ENCODE data around the gene PYGM. TPM values are rescaled to one million over a fixed set of nuclear protein-coding genes. Genes with fewer than 3 reads are reported as not detected.
A peak's percentile ranks its signal among the peaks of the same experiment; 100 is the strongest.

PYGM gene
- total RNA-seq, 6 experiments from 2014 or later, result 0.11 to 0.21 (median 0.13) TPM; not detected in 2

DNA sequence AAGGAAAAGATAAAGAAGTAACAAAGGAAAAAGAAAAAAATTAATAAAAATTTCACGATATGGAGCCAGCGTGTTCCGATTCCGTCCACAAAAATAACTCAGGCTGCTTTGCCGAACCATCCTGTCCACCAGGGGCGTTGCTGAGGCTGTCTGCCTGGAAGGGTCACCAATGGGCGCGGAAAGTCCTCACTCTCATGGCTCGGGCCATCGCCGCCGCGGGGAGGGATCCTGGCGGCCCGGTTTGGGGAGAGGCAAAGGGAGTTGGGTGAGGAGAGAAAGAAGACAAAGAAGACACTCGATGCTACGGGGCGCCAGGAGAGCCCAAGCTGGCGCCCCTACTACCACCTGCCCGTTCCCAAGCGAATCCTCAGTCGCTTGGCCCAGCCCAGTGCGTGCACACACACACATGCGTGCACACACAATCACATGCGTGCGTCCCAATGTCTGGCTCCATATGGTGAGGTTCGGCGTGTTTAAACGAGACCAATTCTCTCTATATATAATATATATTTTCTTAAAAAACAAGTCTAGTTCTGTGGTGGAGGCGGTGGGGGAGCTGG is 5.6 kb upstream of the PYGM start:
- Mint-ChIP-seq H3K4me3 (no peak overlapping the region), H3K27ac (no peak overlapping the region), H3K27me3 (ENCODE audit: insufficient read depth) (peaks cover 9% of the 10 kb centered on the region), H3K4me1 (ENCODE audit: low read depth) (peaks cover 34% of the 10 kb centered on the region), H3K9me3 (no peaks in the 10 kb centered on the region), H3K36me3 (ENCODE audit: low read depth) (peaks cover 61% of the 10 kb centered on the region)
- DNase-seq, result no peak
- TF ChIP-seq CTCF (IDR thresholded peaks at IDR 0.05), result peak; percentile 37; the same call in 1 of the 2 replicates

DNA sequence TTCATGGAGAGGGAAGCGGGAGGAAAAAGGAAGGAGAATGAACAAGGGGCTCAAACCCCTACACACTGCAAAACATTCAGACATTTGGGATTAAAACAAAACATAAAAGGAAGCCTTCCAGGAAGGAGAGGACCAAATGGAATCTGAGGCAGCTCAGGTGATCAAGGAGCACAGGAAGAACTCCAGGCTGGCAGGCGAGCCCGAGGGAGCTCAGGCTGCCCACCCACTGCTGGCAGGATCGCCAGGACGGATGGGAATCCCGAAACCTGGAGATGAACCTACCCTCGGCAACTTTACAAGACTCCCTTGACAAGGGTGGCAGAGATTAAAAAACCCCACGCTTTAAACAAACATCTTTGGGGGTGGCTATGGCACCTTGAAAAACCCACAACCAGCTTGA is 5.0 kb upstream of the PYGM start:
- Mint-ChIP-seq H3K9me3 (no peaks in the 10 kb centered on the region), H3K4me3 (no peak overlapping the region), H3K27ac (no peak overlapping the region), H3K4me1 (ENCODE audit: low read depth) (peaks cover 34% of the 10 kb centered on the region), H3K27me3 (ENCODE audit: insufficient read depth) (peaks cover 9% of the 10 kb centered on the region), H3K36me3 (ENCODE audit: low read depth) (peaks cover 58% of the 10 kb centered on the region)
- no peak for DNase-seq
- TF ChIP-seq CTCF (IDR thresholded peaks at IDR 0.05), result no peak

GRCh38 chr11:64764040-64764611 is 4.4 kb upstream of the PYGM start:
- no peak overlapping the region for H3K4me3 Mint-ChIP-seq
- no peak for DNase-seq
- peaks cover 52% of the 10 kb centered on the region for H3K36me3 Mint-ChIP-seq (ENCODE audit: low read depth)
- peaks cover 9% of the 10 kb centered on the region for H3K27me3 Mint-ChIP-seq (ENCODE audit: insufficient read depth)
- H3K9me3 Mint-ChIP-seq, result no peaks in the 10 kb centered on the region
- peak overlapping the region; percentile 49; the same call in 1 of the 2 replicates for H3K27ac Mint-ChIP-seq
- TF ChIP-seq CTCF (IDR thresholded peaks at IDR 0.05), result no peak
- H3K4me1 Mint-ChIP-seq (ENCODE audit: low read depth), result peaks cover 34% of the 10 kb centered on the region

GRCh38 chr11:64763526-64764039 is 3.8 kb upstream of the PYGM start:
- H3K27me3 Mint-ChIP-seq (ENCODE audit: insufficient read depth), result peaks cover 9% of the 10 kb centered on the region
- no peak for DNase-seq
- peaks cover 48% of the 10 kb centered on the region for H3K36me3 Mint-ChIP-seq (ENCODE audit: low read depth)
- H3K4me3 Mint-ChIP-seq, result peak overlapping the region; percentile 24; the same call in 1 of the 2 replicates
- H3K4me1 Mint-ChIP-seq (ENCODE audit: low read depth), result peaks cover 34% of the 10 kb centered on the region
- no peak for TF ChIP-seq CTCF (IDR thresholded peaks at IDR 0.05)
- no peaks in the 10 kb centered on the region for H3K9me3 Mint-ChIP-seq
- H3K27ac Mint-ChIP-seq, result peak overlapping the region; percentile 75

GRCh38 chr11:64762674-64763525 is 3.1 kb upstream of the PYGM start:
- peak overlapping the region; percentile 24; the same call in 1 of the 2 replicates for H3K4me3 Mint-ChIP-seq
- H3K27ac Mint-ChIP-seq, result peak overlapping the region; percentile 75
- peaks cover 34% of the 10 kb centered on the region for H3K4me1 Mint-ChIP-seq (ENCODE audit: low read depth)
- no peaks in the 10 kb centered on the region for H3K9me3 Mint-ChIP-seq
- H3K36me3 Mint-ChIP-seq (ENCODE audit: low read depth), result peaks cover 41% of the 10 kb centered on the region
- H3K27me3 Mint-ChIP-seq (ENCODE audit: insufficient read depth), result peaks cover 9% of the 10 kb centered on the region
- DNase-seq, result peak; percentile 59
- TF ChIP-seq CTCF (IDR thresholded peaks at IDR 0.05), result no peak

Measured in HFFc6 (cell line).